CD4-positive, alpha-beta T cell (primary cell): Measurements from ENCODE around the gene AHDC1. TPM values are rescaled to one million over a fixed set of nuclear protein-coding genes. Genes with fewer than 3 reads are reported as not detected.

ENCODE experiments used
- ATAC-seq: fragments of 200-7000 bp; cut with Tn5 transposase; one replicate; pipeline ENCODE4 v1.10.0; 2022; ENCODE audit warnings: mild to moderate bottlenecking; ENCODE audit not compliant: poor library complexity
- CTCF ChIA-PET: fragments of 350-600 bp; sonication (Branson Sonifier 250); formaldehyde crosslinking; loops from one replicate; lab custom pipeline; 2021; ENCODE audit warnings: antibody characterized with exemption, inconsistent platforms; lab: Charles Lee
- POLR2A ChIA-PET: fragments of 350-600 bp; sonication (Branson Sonifier 250); formaldehyde crosslinking; loops from one replicate; lab custom pipeline; 2021; ENCODE audit warnings: antibody characterized with exemption, inconsistent platforms; lab: Charles Lee
- DNase-seq, 14 experiments: peaks; one replicate each; pipeline ENCODE4 v3.0.0-alpha.2; 2013 to 2020; ENCODE audit warnings: mixed read lengths in 2 of 14
- H3K27ac ChIP-seq, 2 donors: one replicate each; pipeline versions ENCODE4 v1.5.1 to v1.7.0; 2013; ENCODE audit warnings: low read length in 2 of 2, low read depth in 1 of 2, mild to moderate bottlenecking in 1 of 2
- H3K27me3 ChIP-seq, 2 experiments: 1 replicate in 1 of 2; 2 replicates in 1 of 2; pipeline versions ENCODE4 v1.6.1 to v1.7.0; 2013; ENCODE audit warnings: low read length in 2 of 2, control low read depth in 1 of 2, mild to moderate bottlenecking in 1 of 2, moderate library complexity in 1 of 2; ENCODE audit not compliant: insufficient read depth in 2 of 2, control insufficient read depth in 1 of 2
- H3K36me3 ChIP-seq: one replicate; pipeline ENCODE4 v1.6.1; 2013; ENCODE audit warnings: low read length, control low read depth; ENCODE audit not compliant: insufficient read depth
- H3K4me1 ChIP-seq: one replicate; pipeline ENCODE4 v1.6.1; 2013; ENCODE audit warnings: low read length, control low read depth; ENCODE audit not compliant: insufficient read depth
- H3K4me3 ChIP-seq: one replicate; pipeline ENCODE4 v1.5.1; 2013; ENCODE audit warnings: mild to moderate bottlenecking, low read length, moderate library complexity
- H3K9me3 ChIP-seq, 2 experiments: 1 replicate in 1 of 2; 2 replicates in 1 of 2; pipeline versions ENCODE4 v1.6.1 to v1.7.0; 2013; ENCODE audit warnings: low read length in 2 of 2, mild to moderate bottlenecking in 2 of 2, control low read depth in 1 of 2, moderate library complexity in 1 of 2; ENCODE audit not compliant: control insufficient read depth in 1 of 2, insufficient read depth in 1 of 2
- H3K27ac Mint-ChIP-seq: one replicate; pipeline ENCODE4 v1.8.0; 2020; ENCODE audit warnings: mixed read lengths
- H3K27me3 Mint-ChIP-seq: one replicate; pipeline ENCODE4 v1.8.0; 2021; ENCODE audit warnings: mixed read lengths
- H3K36me3 Mint-ChIP-seq: one replicate; pipeline ENCODE4 v1.8.0; 2021; ENCODE audit warnings: low read depth, mixed read lengths
- H3K4me1 Mint-ChIP-seq: one replicate; pipeline ENCODE4 v1.8.0; 2021; ENCODE audit warnings: low read depth, mixed read lengths
- H3K4me3 Mint-ChIP-seq: one replicate; pipeline ENCODE4 v1.8.0; 2020; ENCODE audit warnings: mild to moderate bottlenecking, mixed read lengths
- H3K9me3 Mint-ChIP-seq: one replicate; pipeline ENCODE4 v1.8.0; 2020; ENCODE audit warnings: mixed read lengths
- CTCF ChIP-seq: fragments of 200-600 bp; IDR thresholded peaks from one replicate; pipeline ENCODE4 v1.8.0; 2022; ENCODE audit warnings: antibody characterized with exemption, mild to moderate bottlenecking
- intact Hi-C, 2 experiments: fragments of 100-400 bp; cut with DNase I in 1 of 2; cut with micrococcal nuclease in 1 of 2; formaldehyde crosslinking; loops; one replicate each; pipeline versions ENCODE4 v1.15.1 to v1.9.0; 2023 to 2025; cut with DNase I, micrococcal nuclease
- total RNA-seq, 174 experiments: library from RNA in 2 of 174; stranded (reverse) in 2 of 174; gene quantifications; one replicate each; pipeline ENCODE4 v1.2.3 and lab custom pipeline; 2021 to 2026

AHDC1 gene
- total RNA-seq, 2 experiments from 2014 or later = 20.8 to 22.9 TPM

- CTCF ChIA-PET = interaction anchor here (1.1 kb wide), 1 partner anchor 24 kb away, joined by 3 read pairs; no protein-coding TSS in a partner anchor
These were observed 34.9 kb upstream of the AHDC1 start for GRCh38 chr1:27638805-27639204.

DNA sequence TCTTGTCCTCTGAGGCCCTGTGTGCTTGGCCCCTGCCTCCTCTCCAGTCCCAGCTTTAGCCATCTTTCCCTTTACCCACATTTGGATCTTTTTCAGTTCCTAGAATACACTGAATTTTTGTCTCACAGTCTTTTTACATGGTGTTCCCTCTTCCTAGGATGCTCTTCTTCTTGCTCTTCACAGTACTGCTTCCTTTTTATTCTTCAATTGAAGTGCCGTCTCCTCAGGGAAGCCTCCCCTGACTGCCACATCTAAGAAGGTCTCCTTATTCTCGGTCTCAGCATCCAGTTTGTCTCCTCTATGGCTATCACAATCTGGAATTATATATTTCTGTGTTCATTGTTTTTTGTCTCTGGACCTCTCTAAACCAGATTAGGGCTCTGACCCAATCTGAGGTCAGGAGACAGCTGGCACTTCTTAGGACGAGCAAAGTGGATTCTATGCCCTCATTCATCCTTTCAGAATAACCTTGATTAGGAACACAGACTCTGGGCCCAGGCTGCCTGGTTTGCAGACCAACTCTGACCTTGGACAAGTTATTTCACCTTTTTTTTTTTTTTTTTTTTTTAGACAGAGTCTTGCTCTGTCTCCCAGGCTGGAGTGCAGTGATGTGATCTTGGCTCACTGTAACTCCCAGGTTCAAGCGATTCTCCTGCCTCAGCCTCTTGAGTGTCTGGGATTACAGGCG lies 34.2 kb upstream of the AHDC1 start:
- Mint-ChIP-seq H3K36me3 (no peaks in the 10 kb centered on the region), H3K4me1 (peaks cover 36% of the 10 kb centered on the region), H3K27ac (peak overlapping the region; percentile 16), H3K4me3 (no peak overlapping the region), H3K9me3 (no peaks in the 10 kb centered on the region), H3K27me3 (no peaks in the 10 kb centered on the region)
- H3K9me3 ChIP-seq = no peaks in the 10 kb centered on the region
- H3K27ac ChIP-seq = no peak overlapping the region
- H3K4me3 ChIP-seq = no peak overlapping the region
- ChIA-PET POLR2A (interaction anchor here (1.6 kb wide), 1 partner anchor 27 kb away, joined by 3 read pairs; no protein-coding TSS in a partner anchor), CTCF (interaction anchor here (1.1 kb wide), 1 partner anchor 25 kb away, joined by 3 read pairs; no protein-coding TSS in a partner anchor)
- DNase-seq = no peak
- H3K27me3 ChIP-seq = no peaks in the 10 kb centered on the region
- no peak for ATAC-seq
- no peak for TF ChIP-seq CTCF
- H3K4me1 ChIP-seq = peaks cover 44% of the 10 kb centered on the region
- intact Hi-C loops = no loop called here
- no peaks in the 10 kb centered on the region for H3K36me3 ChIP-seq

More at GRCh38 chr1:27638805-27639204, 34.9 kb upstream of the AHDC1 start:
- no peak overlapping the region for H3K4me3 ChIP-seq
- POLR2A ChIA-PET = interaction anchor here (1.6 kb wide), 1 partner anchor 27 kb away, joined by 3 read pairs; no protein-coding TSS in a partner anchor
- peaks cover 36% of the 10 kb centered on the region for H3K4me1 Mint-ChIP-seq
- ATAC-seq (no peak), DNase-seq (no peak)
- H3K27ac ChIP-seq = no peak overlapping the region
- no peak overlapping the region for H3K4me3 Mint-ChIP-seq
- H3K27me3 ChIP-seq = no peaks in the 10 kb centered on the region
- no peak for TF ChIP-seq CTCF
- no peaks in the 10 kb centered on the region for H3K36me3 Mint-ChIP-seq
- intact Hi-C loops = no loop called here
- no peaks in the 10 kb centered on the region for H3K27me3 Mint-ChIP-seq
- no peaks in the 10 kb centered on the region for H3K9me3 Mint-ChIP-seq
- H3K9me3 ChIP-seq = no peaks in the 10 kb centered on the region
- H3K36me3 ChIP-seq = no peaks in the 10 kb centered on the region
- H3K4me1 ChIP-seq = peaks cover 43% of the 10 kb centered on the region
- H3K27ac Mint-ChIP-seq = no peak overlapping the region

- H3K9me3 ChIP-seq = no peaks in the 10 kb centered on the region
- H3K36me3 Mint-ChIP-seq = no peaks in the 10 kb centered on the region
- H3K4me3 ChIP-seq = no peak overlapping the region
- H3K9me3 Mint-ChIP-seq = no peaks in the 10 kb centered on the region
- H3K4me3 Mint-ChIP-seq = peak overlapping the region; percentile 67
- TF ChIP-seq CTCF = no peak
- H3K36me3 ChIP-seq = no peaks in the 10 kb centered on the region
- CTCF ChIA-PET = interaction anchor here (0.7 kb wide), 1 partner anchor 533 kb away, joined by 5 read pairs; no protein-coding TSS in a partner anchor
- H3K27me3 Mint-ChIP-seq = no peaks in the 10 kb centered on the region
- intact Hi-C loops = no loop called here
- DNase-seq (no peak), ATAC-seq (no peak)
- peaks cover 62% of the 10 kb centered on the region for H3K4me1 Mint-ChIP-seq
- H3K27ac ChIP-seq = no peak overlapping the region
- POLR2A ChIA-PET = no interaction called here
- no peaks in the 10 kb centered on the region for H3K27me3 ChIP-seq
- H3K4me1 ChIP-seq = peaks cover 70% of the 10 kb centered on the region
- H3K27ac Mint-ChIP-seq = no peak overlapping the region
These were observed 31.6 kb upstream of the AHDC1 start for GRCh38 chr1:27635396-27636142.
